Caco-2 (cell line): Measurements from ENCODE around the gene GLYATL3. TPM values are rescaled to one million over a fixed set of nuclear protein-coding genes. Genes with fewer than 3 reads are reported as not detected.

Experiments used
- BruUV-seq: library from RNA; stranded (reverse); fragments of 400-500 nt; replicated peaks from 2 replicates; lab custom pipeline; 2021; lab: Mats Ljungman, UMichigan
- CTCF ChIA-PET: fragments of 300-600 bp; sonication (Branson Sonifier 250); formaldehyde crosslinking; loops from one replicate; lab custom pipeline; 2022; ENCODE audit warnings: antibody characterized with exemption; lab: Charles Lee
- POLR2A ChIA-PET: fragments of 300-600 bp; sonication (Branson Sonifier 250); formaldehyde crosslinking; loops from one replicate; lab custom pipeline; 2022; ENCODE audit warnings: antibody characterized with exemption; lab: Charles Lee
- DNase-seq, 2 experiments: peaks; one replicate each; pipeline versions ENCODE4 v3.0.0 to v3.0.0-alpha.2; 2020 to 2022
- H3K27me3 ChIP-seq: replicated peaks from 2 replicates; pipeline ENCODE4 v1.6.0; 2011; ENCODE audit warnings: low read length; ENCODE audit not compliant: control insufficient read depth, insufficient read depth
- H3K36me3 ChIP-seq: 2 replicates; pipeline ENCODE4 v1.5.1; 2011; ENCODE audit warnings: low read length; ENCODE audit not compliant: control insufficient read depth, insufficient read depth
- H3K4me1 ChIP-seq: fragments of 250-450 bp; sonication (Bioruptor Pico); 2 replicates; pipeline ENCODE4 v1.5.1; 2020; ENCODE audit warnings: mild to moderate bottlenecking
- H3K4me3 ChIP-seq: 2 replicates; pipeline ENCODE4 v1.5.1; 2011; ENCODE audit warnings: low read depth, mild to moderate bottlenecking, control low read depth, low read length
- H3K9me3 ChIP-seq: fragments of 250-450 bp; sonication (Bioruptor Pico); 2 replicates; pipeline ENCODE4 v1.5.1; 2020; ENCODE audit warnings: mild to moderate bottlenecking, moderate library complexity
- H3K27ac Mint-ChIP-seq: one replicate; pipeline ENCODE4 v1.8.0; 2022; ENCODE audit warnings: mixed read lengths; ENCODE audit not compliant: unreplicated experiment
- H3K27me3 Mint-ChIP-seq: one replicate; pipeline ENCODE4 v1.8.0; 2022; ENCODE audit warnings: mixed read lengths; ENCODE audit not compliant: insufficient read depth, unreplicated experiment
- H3K36me3 Mint-ChIP-seq: one replicate; pipeline ENCODE4 v1.8.0; 2022; ENCODE audit warnings: mild to moderate bottlenecking, mixed read lengths; ENCODE audit not compliant: insufficient read depth, unreplicated experiment
- H3K4me1 Mint-ChIP-seq: one replicate; pipeline ENCODE4 v1.8.0; 2022; ENCODE audit warnings: low read depth, mixed read lengths; ENCODE audit not compliant: unreplicated experiment
- H3K4me3 Mint-ChIP-seq: one replicate; pipeline ENCODE4 v1.8.0; 2022; ENCODE audit warnings: mild to moderate bottlenecking, moderate library complexity, mixed read lengths; ENCODE audit not compliant: unreplicated experiment
- H3K9me3 Mint-ChIP-seq: one replicate; pipeline ENCODE4 v1.8.0; 2022; ENCODE audit warnings: mixed read lengths; ENCODE audit not compliant: unreplicated experiment
- CTCF ChIP-seq, 2 experiments: fragments of 200-600 bp in 1 of 2; IDR thresholded peaks; 1 replicate in 1 of 2; 2 replicates in 1 of 2; pipeline versions ENCODE4 v1.5.1 to v1.8.0; 2011 to 2022; ENCODE audit warnings: antibody characterized with exemption in 1 of 2, control low read depth in 1 of 2, inconsistent platforms in 1 of 2, low read depth in 1 of 2, low read length in 1 of 2, mild to moderate bottlenecking in 1 of 2, moderate library complexity in 1 of 2; ENCODE audit not compliant: insufficient read depth in 1 of 2, severe bottlenecking in 1 of 2, unreplicated experiment in 1 of 2
- intact Hi-C: fragments of 100-400 bp; cut with micrococcal nuclease; formaldehyde crosslinking; loops from one replicate; pipeline ENCODE4 v1.10.0; 2022; ENCODE audit not compliant: unreplicated experiment
- total RNA-seq: library from RNA; stranded (reverse); gene quantifications from 2 replicates; pipeline ENCODE4 v1.2.3, GENCODE V29; 2022

GLYATL3 gene
- total RNA-seq, 1 experiment from 2014 or later, result not detected

GRCh38 chr6:49539102-49539501 is 39.4 kb downstream of the GLYATL3 start:
- Mint-ChIP-seq H3K27me3 (no peaks in the 10 kb centered on the region), H3K4me3 (no peak overlapping the region), H3K27ac (no peak overlapping the region), H3K4me1 (no peaks in the 10 kb centered on the region), H3K36me3 (no peaks in the 10 kb centered on the region), H3K9me3 (no peaks in the 10 kb centered on the region)
- no peaks in the 10 kb centered on the region for H3K36me3 ChIP-seq
- no peak for TF ChIP-seq CTCF (IDR thresholded peaks at IDR 0.05; ENCODE audit: insufficient read depth in 1 of 2, low read depth in 1 of 2, low read length in 1 of 2, severe bottlenecking in 1 of 2, unreplicated experiment in 1 of 2)
- no peaks in the 10 kb centered on the region for H3K4me1 ChIP-seq
- CTCF ChIA-PET, result no interaction called here
- H3K9me3 ChIP-seq, result no peaks in the 10 kb centered on the region
- no peaks in the 10 kb centered on the region for H3K27me3 ChIP-seq
- H3K4me3 ChIP-seq, result no peak overlapping the region
- intact Hi-C loops, result no loop called here
- DNase-seq, result no peak
- BruUV-seq, result no TSS peak
- POLR2A ChIA-PET, result no interaction called here

- Histone ChIP-seq H3K9me3 (no peaks in the 10 kb centered on the region), H3K27me3 (no peaks in the 10 kb centered on the region), H3K4me3 (no peak overlapping the region), H3K4me1 (no peaks in the 10 kb centered on the region), H3K36me3 (no peaks in the 10 kb centered on the region)
- no TSS peak for BruUV-seq
- Mint-ChIP-seq H3K4me1 (no peaks in the 10 kb centered on the region), H3K27me3 (no peaks in the 10 kb centered on the region), H3K9me3 (no peaks in the 10 kb centered on the region), H3K27ac (no peak overlapping the region), H3K36me3 (no peaks in the 10 kb centered on the region), H3K4me3 (no peak overlapping the region)
- no peak for DNase-seq
- intact Hi-C loops, result no loop called here
- CTCF ChIA-PET, result no interaction called here
- POLR2A ChIA-PET, result no interaction called here
- TF ChIP-seq CTCF (IDR thresholded peaks at IDR 0.05; ENCODE audit: insufficient read depth in 1 of 2, low read depth in 1 of 2, low read length in 1 of 2, severe bottlenecking in 1 of 2, unreplicated experiment in 1 of 2), result no peak
These were observed 40.9 kb downstream of the GLYATL3 start for GRCh38 chr6:49540614-49541013.

GRCh38 chr6:49541210-49541724 is 41.5 kb downstream of the GLYATL3 start:
- H3K36me3 Mint-ChIP-seq, result no peaks in the 10 kb centered on the region
- H3K9me3 Mint-ChIP-seq, result no peaks in the 10 kb centered on the region
- TF ChIP-seq CTCF (IDR thresholded peaks at IDR 0.05; ENCODE audit: insufficient read depth in 1 of 2, low read depth in 1 of 2, low read length in 1 of 2, severe bottlenecking in 1 of 2, unreplicated experiment in 1 of 2), result no peak
- H3K9me3 ChIP-seq, result no peaks in the 10 kb centered on the region
- no peaks in the 10 kb centered on the region for H3K4me1 Mint-ChIP-seq
- ChIA-PET POLR2A (no interaction called here), CTCF (no interaction called here)
- no peaks in the 10 kb centered on the region for H3K27me3 ChIP-seq
- H3K27ac Mint-ChIP-seq, result no peak overlapping the region
- intact Hi-C loops, result no loop called here
- no peak overlapping the region for H3K4me3 Mint-ChIP-seq
- no peak for DNase-seq
- H3K4me3 ChIP-seq, result no peak overlapping the region
- no peaks in the 10 kb centered on the region for H3K36me3 ChIP-seq
- no peaks in the 10 kb centered on the region for H3K4me1 ChIP-seq
- BruUV-seq, result no TSS peak
- no peaks in the 10 kb centered on the region for H3K27me3 Mint-ChIP-seq
